C4-2B (cell line): ENCODE results near the gene TMEM238L.
A peak's percentile ranks its signal among the peaks of the same experiment; 100 is the strongest.

ENCODE experiments used
- H3K27ac ChIP-seq: fragments of 450-650 bp; 2 replicates; pipeline ENCODE4 v1.5.1; 2017
- ZFX ChIP-seq: fragments of 450-650 bp; IDR thresholded peaks from 2 replicates; pipeline ENCODE4 v1.6.1; 2017
- TF ChIP-seq, protein P1 (sequence below): fragments of 450-650 bp; conservative IDR thresholded peaks from 2 replicates; pipeline ENCODE4 v1.5.1; 2017; ENCODE audit warnings: mild to moderate bottlenecking

TMEM238L gene

DNA sequence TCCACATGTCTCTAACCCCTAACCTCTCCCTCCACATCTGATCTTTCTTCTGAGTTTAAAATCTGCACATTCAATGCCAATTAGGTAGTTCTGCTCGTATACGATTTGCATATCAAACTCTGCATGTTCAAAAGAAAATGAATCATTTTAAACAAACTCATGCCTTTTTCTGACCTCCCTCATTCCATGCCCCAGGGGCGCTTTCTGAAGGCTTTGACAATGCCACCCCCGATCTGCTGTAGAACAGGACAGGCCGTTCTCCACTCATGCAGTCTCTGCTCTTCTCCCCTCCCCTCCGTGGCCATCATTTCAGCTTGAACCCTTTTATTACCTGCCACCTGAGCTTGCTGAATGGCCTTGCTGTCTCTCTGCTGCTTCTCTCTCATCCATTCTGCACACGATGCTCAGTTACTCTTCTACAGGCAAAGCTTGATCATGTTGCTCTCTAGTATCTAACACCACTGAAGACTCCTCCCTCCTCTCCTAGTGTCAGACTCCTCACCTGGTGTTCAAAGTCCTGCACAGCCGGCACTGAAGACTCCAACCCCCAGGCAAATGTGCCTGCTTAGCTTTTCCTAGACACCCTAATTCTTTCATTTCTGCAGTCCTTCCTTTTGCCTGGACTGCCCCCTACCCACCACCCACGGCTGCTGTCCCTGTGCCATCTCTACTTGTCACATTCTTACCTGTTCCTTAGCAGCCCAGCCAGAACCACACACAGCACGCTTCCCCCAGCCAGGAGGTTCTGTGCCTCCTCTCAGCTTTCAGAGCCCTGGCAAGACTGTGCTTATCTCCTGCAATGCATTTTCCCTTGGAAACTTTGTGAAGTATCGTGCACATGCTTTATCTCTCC is 6.2 kb downstream of the TMEM238L start:
- H3K27ac ChIP-seq: peak overlapping the region; percentile 62
- TF ChIP-seq, protein P1, sequence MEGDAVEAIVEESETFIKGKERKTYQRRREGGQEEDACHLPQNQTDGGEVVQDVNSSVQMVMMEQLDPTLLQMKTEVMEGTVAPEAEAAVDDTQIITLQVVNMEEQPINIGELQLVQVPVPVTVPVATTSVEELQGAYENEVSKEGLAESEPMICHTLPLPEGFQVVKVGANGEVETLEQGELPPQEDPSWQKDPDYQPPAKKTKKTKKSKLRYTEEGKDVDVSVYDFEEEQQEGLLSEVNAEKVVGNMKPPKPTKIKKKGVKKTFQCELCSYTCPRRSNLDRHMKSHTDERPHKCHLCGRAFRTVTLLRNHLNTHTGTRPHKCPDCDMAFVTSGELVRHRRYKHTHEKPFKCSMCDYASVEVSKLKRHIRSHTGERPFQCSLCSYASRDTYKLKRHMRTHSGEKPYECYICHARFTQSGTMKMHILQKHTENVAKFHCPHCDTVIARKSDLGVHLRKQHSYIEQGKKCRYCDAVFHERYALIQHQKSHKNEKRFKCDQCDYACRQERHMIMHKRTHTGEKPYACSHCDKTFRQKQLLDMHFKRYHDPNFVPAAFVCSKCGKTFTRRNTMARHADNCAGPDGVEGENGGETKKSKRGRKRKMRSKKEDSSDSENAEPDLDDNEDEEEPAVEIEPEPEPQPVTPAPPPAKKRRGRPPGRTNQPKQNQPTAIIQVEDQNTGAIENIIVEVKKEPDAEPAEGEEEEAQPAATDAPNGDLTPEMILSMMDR: no peak
- TF ChIP-seq ZFX: no peak

GRCh38 chr17:10793816-10794215 is 10.1 kb downstream of the TMEM238L start:
- no peak overlapping the region for H3K27ac ChIP-seq
- TF ChIP-seq, protein P1: no peak
- no peak for TF ChIP-seq ZFX

DNA sequence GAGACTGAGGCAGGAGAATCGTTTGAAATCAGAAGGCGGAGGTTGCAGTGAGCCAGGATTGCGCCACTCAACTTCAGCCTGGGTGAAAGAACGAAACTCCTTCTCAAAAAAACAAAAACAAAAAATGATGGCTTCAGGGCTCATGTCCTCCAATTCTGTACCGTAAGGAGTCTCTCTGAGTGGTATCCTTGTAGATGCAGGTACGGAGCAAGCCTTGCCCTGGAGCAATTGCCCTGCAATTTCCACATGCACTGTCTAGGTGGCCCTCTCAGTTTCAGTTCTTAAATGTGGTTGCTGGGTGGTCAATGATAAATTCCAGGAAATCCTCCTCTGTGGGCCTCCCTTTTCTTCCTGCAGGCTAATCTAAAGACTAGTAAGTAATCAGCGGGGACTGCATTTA is 10.6 kb downstream of the TMEM238L start:
- H3K27ac ChIP-seq: no peak overlapping the region
- TF ChIP-seq, protein P1: no peak
- no peak for TF ChIP-seq ZFX

- peak overlapping the region; percentile 70 for H3K27ac ChIP-seq
- TF ChIP-seq, protein P1: no peak
- TF ChIP-seq ZFX: no peak
These were observed 11.7 kb downstream of the TMEM238L start for GRCh38 chr17:10792151-10792550.

DNA sequence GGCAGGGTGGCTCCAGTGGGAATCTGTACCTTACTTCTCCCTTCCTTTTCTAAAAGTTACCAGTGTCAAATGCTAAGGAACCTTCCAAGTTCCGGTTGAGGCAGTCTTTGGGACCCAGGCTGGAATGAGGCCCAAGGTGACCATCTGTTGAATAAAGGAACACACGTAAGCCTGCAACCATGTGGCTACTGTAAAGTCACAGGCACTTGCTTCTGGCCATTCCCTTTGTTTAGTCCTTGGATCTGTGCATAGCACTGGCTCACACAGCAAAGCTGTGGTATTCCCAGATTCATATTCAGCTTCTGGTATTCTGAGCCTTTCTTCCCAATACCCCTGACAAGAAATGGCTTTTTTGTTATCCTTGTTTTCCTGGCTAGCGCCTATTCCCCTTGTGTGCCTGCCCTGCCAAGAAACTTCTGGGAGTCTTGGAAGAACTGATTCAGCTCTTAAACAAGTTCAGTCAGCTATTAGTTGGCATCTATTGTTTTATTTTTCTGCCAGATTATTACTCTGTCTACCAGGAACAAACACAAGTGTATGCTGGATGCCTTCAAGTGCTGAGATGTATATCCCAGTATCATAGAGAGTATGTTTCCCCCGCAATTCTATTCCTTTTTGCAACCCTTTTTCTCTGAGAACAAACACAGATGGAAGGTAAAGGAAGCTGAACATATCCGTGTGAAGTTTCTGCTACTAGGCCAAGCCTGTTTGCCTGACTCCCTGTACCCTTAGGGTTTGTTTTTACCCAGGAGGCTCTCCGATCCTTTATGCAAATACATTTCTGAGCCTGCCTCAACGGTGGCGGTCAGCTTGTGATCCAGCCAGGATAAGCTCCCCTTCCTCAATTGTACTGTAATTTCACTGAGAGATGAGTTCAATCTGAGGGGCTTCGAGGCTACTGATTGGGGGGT is 13.2 kb downstream of the TMEM238L start:
- H3K27ac ChIP-seq: peak overlapping the region; percentile 70
- TF ChIP-seq ZFX: no peak
- TF ChIP-seq, protein P1: no peak

- no peak for TF ChIP-seq ZFX
- TF ChIP-seq, protein P1: no peak
- H3K27ac ChIP-seq: peak overlapping the region; percentile 70
These were observed 14.1 kb downstream of the TMEM238L start for GRCh38 chr17:10789694-10790271.
